Adrenal gland (tissue), 12 donors: Measurements from ENCODE around the gene C19orf25. TPM values are rescaled to one million over a fixed set of nuclear protein-coding genes. Genes with fewer than 3 reads are reported as not detected.

ENCODE experiments used
- DNase-seq, 7 donors: peaks; one replicate each; pipeline ENCODE4 v3.0.0-alpha.2; 2019 to 2020
- H3K27ac ChIP-seq, 5 donors: fragments of 200-600 bp; sonication (generic) in 4 of 5; 1 replicate in 3 of 5; 2 replicates in 2 of 5; pipeline versions ENCODE4 v1.5.1 to v1.8.0; 2016 to 2020; ENCODE audit warnings: mild to moderate bottlenecking in 1 of 5
- H3K27me3 ChIP-seq: fragments of 200-600 bp; 2 replicates; pipeline ENCODE4 v1.8.0; 2021
- H3K36me3 ChIP-seq, 2 donors: fragments of 200-600 bp; replicated peaks in 1 of 2; 1 replicate in 1 of 2; 2 replicates in 1 of 2; pipeline versions ENCODE4 v1.5.1 to v1.8.0; 2018 to 2022
- H3K4me1 ChIP-seq, 2 donors: fragments of 200-600 bp; replicated peaks in 1 of 2; 1 replicate in 1 of 2; 2 replicates in 1 of 2; pipeline versions ENCODE4 v1.5.1 to v1.8.0; 2018 to 2021
- H3K4me3 ChIP-seq, 4 donors: fragments of 200-600 bp; sonication (generic) in 3 of 4; one replicate each; pipeline ENCODE4 v1.5.1; 2016 to 2018
- H3K9me3 ChIP-seq, 3 donors: fragments of 200-600 bp; sonication (generic) in 1 of 3; replicated peaks in 1 of 3; 1 replicate in 2 of 3; 2 replicates in 1 of 3; pipeline versions ENCODE4 v1.5.1 to v1.8.0; 2016 to 2021
- CTCF ChIP-seq, 6 experiments: fragments of 450-650 bp in 4 of 6; fragments of 200-600 bp in 2 of 6; sonication (generic) in 1 of 6; IDR thresholded peaks; 1 replicate in 5 of 6; 2 replicates in 1 of 6; pipeline versions ENCODE4 v1.5.1 to v1.8.0; 2016 to 2021; ENCODE audit warnings: antibody characterized with exemption in 6 of 6, mild to moderate bottlenecking in 2 of 6, moderate library complexity in 1 of 6
- POLR2A ChIP-seq, 2 donors: fragments of 450-650 bp; IDR thresholded peaks; one replicate each; pipeline ENCODE4 v1.6.1; 2017; ENCODE audit warnings: antibody characterized with exemption in 2 of 2, mild to moderate bottlenecking in 2 of 2, moderate library complexity in 1 of 2
- WGBS, 4 donors: extraction: QIAGEN DNeasy Blood & Tissue Kit in 2 of 4; methylation state at CpG; one replicate each; pipeline versions ENCODE4 v1.1.5 to v1.1.7; 2013 to 2017; 5-methylcytosine and 5-hydroxymethylcytosine counted together
- intact Hi-C, 2 donors: fragments of 100-400 bp; cut with DNase I; formaldehyde crosslinking; loops; one replicate each; pipeline versions ENCODE4 v1.14.1 to v1.15.0; 2022 to 2023
- polyA plus RNA-seq, 3 donors: library from polyadenylated mRNA; stranded (reverse); fragments of 200-250 nt in 2 of 3; fragments of 350-450 nt in 1 of 3; fragmentation: Illumina TruSeq in 1 of 3; extraction: RNeasy Lipid Tissue Mini Kit (QIAGEN cat#74804) in 1 of 3; gene quantifications; one replicate each; pipeline ENCODE4 v1.2.3, GENCODE V29; 2013 to 2014
- total RNA-seq, 9 donors: library from RNA; depleted of rRNA in 4 of 9; stranded (reverse); fragments of >200 nt in 4 of 9; fragments of 120-200 nt in 1 of 9; fragmentation: NEBNext Ultra II Directional in 1 of 9; extraction: Animal tissue kit (Norgen Biotek cat#: 25700) in 1 of 9; gene quantifications; one replicate each; pipeline versions ENCODE4 v1.1.0 to v1.2.4, GENCODE V29; 2013 to 2023
- donor health status: healthy with polysubstance abuse.
- donor health status: Bipolar disorder and iron deficiency.
- donor health status: DM: yes; HTN: yes; CAD: no.
- donor health status: DM: no; HTN: no; CAD: no.
- donor health status: DM: no; HTN: no; CAD: no.
- donor health status: DM: yes; HTN: yes; CAD: no.

C19orf25 gene
- total and polyA plus RNA-seq, 12 donors: 6.0 to 60.4 (median 34.7) TPM

- intact Hi-C loops: loop anchor here in 1 of 2 donors (10.0 kb wide), 1 partner anchor 133 kb away; no protein-coding TSS in a partner anchor
- H3K4me1 ChIP-seq: peaks cover 5 to 26% of the 10 kb centered on the region in 2 donors
Observed at GRCh38 chr19:1447944-1448343, 31.1 kb downstream of the C19orf25 start.

GRCh38 chr19:1447504-1447903 is 31.5 kb downstream of the C19orf25 start:
- DNase-seq: no peak
- Histone ChIP-seq H3K27ac (no peak overlapping the region), H3K9me3 (no peaks in the 10 kb centered on the region), H3K4me1 (peaks cover 5 to 26% of the 10 kb centered on the region in 2 donors), H3K36me3 (peaks cover 0 to 4% of the 10 kb centered on the region in 2 donors), H3K27me3 (peaks cover 59% of the 10 kb centered on the region), H3K4me3 (no peak overlapping the region)
- intact Hi-C loops: loop anchor here in 1 of 2 donors (10.0 kb wide), 1 partner anchor 133 kb away; no protein-coding TSS in a partner anchor
- WGBS, 4 donors: 0 to 22% (median 20%) methylated on average over 2 to 4 of the region's 4 CpGs
- TF ChIP-seq CTCF (IDR thresholded peaks at IDR 0.05) (no peak), POLR2A (IDR thresholded peaks at IDR 0.05) (no peak)

More at GRCh38 chr19:1447944-1448343, 31.1 kb downstream of the C19orf25 start:
- Histone ChIP-seq H3K27me3 (peaks cover 64% of the 10 kb centered on the region), H3K9me3 (no peaks in the 10 kb centered on the region), H3K4me3 (no peak overlapping the region), H3K36me3 (no peaks in the 10 kb centered on the region), H3K27ac (no peak overlapping the region)
- DNase-seq: no peak
- 84 to 90% (median 86%) methylated on average over 7 to 9 of the region's 9 CpGs for WGBS, 4 donors
- TF ChIP-seq POLR2A (IDR thresholded peaks at IDR 0.05): no peak
- no peak for TF ChIP-seq CTCF (IDR thresholded peaks at IDR 0.05)

- Histone ChIP-seq H3K4me3 (no peak overlapping the region), H3K36me3 (peaks cover 0 to 9% of the 10 kb centered on the region in 2 donors), H3K4me1 (peaks cover 5 to 26% of the 10 kb centered on the region in 2 donors), H3K27ac (peak overlapping the region in 1 of 5 donors; percentile 22), H3K27me3 (peaks cover 54% of the 10 kb centered on the region), H3K9me3 (no peaks in the 10 kb centered on the region)
- 3 to 6% (median 5%) methylated on average over 6 to 63 of the region's 63 CpGs for WGBS, 4 donors
- DNase-seq: no peak
- TF ChIP-seq POLR2A (IDR thresholded peaks at IDR 0.05) (no peak), CTCF (IDR thresholded peaks at IDR 0.05) (no peak)
- intact Hi-C loops: loop anchor here in 1 of 2 donors (10.0 kb wide), 1 partner anchor 132 kb away; no protein-coding TSS in a partner anchor
Observed at GRCh38 chr19:1446713-1447481, 32.1 kb downstream of the C19orf25 start.

- Histone ChIP-seq H3K27ac (peak overlapping the region in 1 of 5 donors; percentile 22), H3K9me3 (no peaks in the 10 kb centered on the region), H3K27me3 (peaks cover 48% of the 10 kb centered on the region), H3K4me1 (peaks cover 5 to 26% of the 10 kb centered on the region in 2 donors), H3K36me3 (peaks cover 0 to 17% of the 10 kb centered on the region in 2 donors), H3K4me3 (peak overlapping the region in 1 of 4 donors; percentile 32)
- no peak for TF ChIP-seq CTCF (IDR thresholded peaks at IDR 0.05)
- no peak for TF ChIP-seq POLR2A (IDR thresholded peaks at IDR 0.05)
- 0 to 2% (median 2%) methylated on average over 3 to 99 of the region's 99 CpGs; no CpG with 5 or more reads in 1 of the 4 donors for WGBS, 4 donors
- intact Hi-C loops: loop anchor here in 1 of 2 donors (10.0 kb wide), 1 partner anchor 131 kb away; no protein-coding TSS in a partner anchor
- no peak for DNase-seq
Observed at GRCh38 chr19:1445932-1446712, 32.9 kb downstream of the C19orf25 start.
